Stimulated activated CD4-positive, alpha-beta T cell treated with anti-CD3 and anti-CD28 coated beads, Interleukin-4, amount 100 ng/mL, for 48 hours (primary cell): ENCODE results near the gene CERK.
A peak's percentile ranks its signal among the peaks of the same experiment; 100 is the strongest.

ENCODE experiments used
- DNase-seq, 2 donors: peaks; one replicate each; pipeline ENCODE4 v3.0.0-alpha.2; 2020; ENCODE audit warnings: low read depth in 2 of 2

CERK gene

DNA sequence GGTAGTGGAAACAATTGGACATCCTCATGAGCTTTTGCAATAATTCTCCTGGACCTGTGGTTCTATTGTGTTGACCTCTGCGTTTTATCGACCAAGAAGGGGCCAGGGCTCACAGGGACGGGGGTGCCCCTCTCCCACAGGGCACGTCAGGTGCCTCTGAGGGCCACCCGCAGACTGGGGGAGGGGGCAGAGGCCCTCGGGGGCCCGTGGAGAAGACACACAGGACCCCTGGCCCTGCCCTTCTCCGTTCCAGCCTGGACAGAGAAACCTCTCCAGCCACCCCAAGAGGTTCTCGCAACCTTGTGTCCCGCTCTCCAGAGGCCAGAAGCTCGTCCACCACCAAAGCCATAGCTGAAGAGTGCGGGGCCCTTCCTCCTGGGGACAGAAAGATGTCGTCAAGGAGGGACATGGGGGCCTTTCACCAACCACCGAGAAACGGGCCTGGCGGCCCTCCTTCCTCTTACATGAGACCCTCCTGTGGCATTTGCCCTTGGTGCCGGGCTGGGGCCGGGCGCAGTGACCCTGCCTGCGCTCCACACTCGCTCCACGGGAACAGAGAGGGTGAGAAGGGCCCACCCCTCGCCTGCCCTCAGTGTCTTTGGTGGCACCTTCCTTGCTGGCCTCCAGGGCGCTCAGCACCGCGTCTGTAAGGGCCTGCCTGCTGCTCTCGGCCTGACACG lies 60.6 kb downstream of the CERK start:
- no peak for DNase-seq

DNA sequence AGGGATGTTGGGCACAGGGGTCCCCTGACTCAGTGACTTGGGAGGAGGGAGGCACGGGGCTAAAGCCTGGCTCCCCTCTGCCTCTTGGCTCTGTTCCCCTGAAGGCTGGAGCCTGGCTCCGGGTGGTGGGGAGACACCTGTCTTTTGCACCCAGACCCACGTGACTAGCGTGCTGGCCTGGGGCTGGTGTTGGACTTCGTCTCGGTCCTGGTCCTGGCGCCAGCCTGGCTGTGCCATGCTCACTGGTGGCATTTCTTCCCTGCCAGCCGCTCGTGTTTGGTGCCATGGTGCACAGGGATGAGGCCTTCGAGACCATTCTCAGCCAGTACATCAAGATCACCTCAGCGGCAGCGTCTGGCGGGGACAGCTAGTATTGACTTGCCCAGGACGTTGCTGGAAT lies 61.2 kb downstream of the CERK start:
- no peak for DNase-seq

- no peak for DNase-seq
Measured at GRCh38 chr22:46676479-46676878, 61.6 kb downstream of the CERK start.

DNA sequence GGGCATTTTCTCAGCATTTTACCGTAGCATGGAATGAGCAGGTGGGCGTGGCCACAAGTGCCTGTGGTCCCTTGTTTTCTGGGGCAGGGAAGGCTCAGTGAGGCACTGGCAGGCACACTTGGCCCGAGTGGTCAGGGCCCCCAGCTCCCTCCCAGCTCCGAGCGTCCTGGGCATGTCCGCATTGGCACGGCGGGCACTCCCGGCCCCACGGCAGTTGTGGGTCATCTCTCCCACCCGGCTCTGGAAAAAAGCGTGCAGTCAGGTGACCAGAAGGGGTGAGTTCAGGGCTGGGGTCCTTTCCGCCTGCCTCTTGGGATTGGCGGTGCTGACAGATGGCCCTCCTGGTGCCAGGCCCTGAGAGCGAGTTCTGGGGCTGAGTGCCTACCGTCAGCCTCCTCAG lies 62.1 kb downstream of the CERK start:
- no peak for DNase-seq

DNA sequence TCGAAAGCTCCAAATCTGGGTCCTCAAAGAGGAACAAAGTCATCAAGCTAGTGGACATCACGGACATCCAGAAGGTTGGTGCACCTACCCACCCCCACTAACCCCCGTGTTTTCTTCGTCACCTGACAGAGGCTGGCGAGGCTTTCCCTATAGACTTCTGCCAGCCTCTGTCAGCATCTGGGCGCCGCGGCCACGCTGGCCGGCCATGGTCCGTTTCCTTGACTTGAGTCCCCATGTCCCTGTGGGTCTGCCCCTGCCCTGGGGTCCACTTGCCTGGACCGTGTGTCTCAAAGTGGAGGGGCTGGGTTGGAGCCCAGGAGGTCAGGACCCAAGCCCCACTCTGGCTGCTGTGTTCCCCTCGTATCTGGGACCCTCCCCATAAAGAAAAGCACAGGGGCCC lies 62.6 kb downstream of the CERK start:
- no peak for DNase-seq

GRCh38 chr22:46674906-46675305 lies 63.1 kb downstream of the CERK start:
- DNase-seq = no peak

DNA sequence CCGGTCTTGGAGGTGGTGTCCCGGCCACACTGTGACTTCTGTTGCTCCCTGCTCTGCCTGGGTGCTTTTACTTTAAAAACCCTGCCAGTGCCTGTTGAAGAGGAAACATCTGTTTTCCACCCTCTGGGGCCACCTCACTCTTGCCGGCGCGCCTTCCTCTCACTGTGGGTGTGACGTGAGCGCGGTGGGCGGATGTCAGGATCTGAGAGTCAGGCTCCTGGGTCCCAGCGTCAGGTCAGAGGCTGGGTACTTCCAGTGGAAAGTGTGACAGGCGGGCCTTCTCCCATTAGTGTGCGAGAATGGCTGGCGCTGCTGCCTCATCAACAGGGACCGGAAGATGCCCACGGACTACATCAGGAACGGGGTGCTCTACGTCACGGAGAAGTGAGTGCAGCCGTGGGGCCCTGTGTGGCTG lies 63.7 kb downstream of the CERK start:
- DNase-seq = peak; percentile 93 to 94

DNA sequence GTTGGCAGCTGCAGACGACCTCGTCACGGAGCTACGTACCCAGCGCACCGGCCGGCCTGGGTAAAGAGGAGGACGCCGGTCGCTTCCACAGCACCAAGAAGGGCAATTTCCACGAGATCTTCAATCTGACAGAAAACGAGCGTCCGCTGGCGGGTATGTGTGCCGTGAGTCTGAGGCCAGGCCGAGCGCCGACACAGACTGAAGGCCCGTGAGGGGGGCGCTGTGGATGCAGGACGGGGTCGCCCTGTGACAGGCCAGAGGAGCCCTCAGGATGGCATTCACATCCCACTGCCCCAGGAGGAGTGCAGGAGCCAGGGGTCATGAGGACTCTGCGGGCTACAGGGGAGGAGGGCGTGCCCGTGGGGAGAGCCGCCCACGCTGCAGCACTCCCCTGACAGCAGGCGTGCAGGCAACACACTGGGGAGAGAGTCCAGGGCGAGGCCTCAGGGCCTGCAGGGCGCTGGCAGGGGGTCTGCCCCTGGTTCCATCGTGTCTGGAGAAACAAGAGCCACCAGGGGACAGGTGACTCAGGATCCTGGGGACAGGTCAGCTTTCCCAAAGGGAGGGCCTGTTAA lies 64.3 kb downstream of the CERK start:
- DNase-seq = no peak

- DNase-seq = no peak
Measured at GRCh38 chr22:46673205-46673604, 64.8 kb downstream of the CERK start.

- no peak for DNase-seq
Measured at GRCh38 chr22:46672731-46673130, 65.3 kb downstream of the CERK start.

GRCh38 chr22:46671824-46672432 lies 66.1 kb downstream of the CERK start:
- DNase-seq = no peak

- no peak for DNase-seq
Measured at GRCh38 chr22:46669201-46669600, 68.9 kb downstream of the CERK start.

DNA sequence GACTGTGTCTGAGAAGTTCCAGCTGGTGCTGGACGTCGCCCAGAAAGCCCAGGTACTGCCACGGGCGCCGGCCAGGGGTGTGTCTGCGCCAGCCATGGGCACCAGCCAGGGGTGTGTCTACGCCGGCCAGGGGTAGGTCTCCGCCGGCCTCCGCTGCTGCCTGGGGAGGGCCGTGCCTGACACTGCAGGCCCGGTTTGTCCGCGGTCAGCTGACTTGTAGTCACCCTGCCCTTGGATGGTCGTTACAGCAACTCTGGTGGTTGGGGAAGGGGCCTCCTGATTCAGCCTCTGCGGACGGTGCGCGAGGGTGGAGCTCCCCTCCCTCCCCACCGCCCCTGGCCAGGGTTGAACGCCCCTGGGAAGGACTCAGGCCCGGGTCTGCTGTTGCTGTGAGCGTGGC lies 69.9 kb downstream of the CERK start:
- no peak for DNase-seq

GRCh38 chr22:46667245-46667623 lies 70.8 kb downstream of the CERK start:
- no peak for DNase-seq

DNA sequence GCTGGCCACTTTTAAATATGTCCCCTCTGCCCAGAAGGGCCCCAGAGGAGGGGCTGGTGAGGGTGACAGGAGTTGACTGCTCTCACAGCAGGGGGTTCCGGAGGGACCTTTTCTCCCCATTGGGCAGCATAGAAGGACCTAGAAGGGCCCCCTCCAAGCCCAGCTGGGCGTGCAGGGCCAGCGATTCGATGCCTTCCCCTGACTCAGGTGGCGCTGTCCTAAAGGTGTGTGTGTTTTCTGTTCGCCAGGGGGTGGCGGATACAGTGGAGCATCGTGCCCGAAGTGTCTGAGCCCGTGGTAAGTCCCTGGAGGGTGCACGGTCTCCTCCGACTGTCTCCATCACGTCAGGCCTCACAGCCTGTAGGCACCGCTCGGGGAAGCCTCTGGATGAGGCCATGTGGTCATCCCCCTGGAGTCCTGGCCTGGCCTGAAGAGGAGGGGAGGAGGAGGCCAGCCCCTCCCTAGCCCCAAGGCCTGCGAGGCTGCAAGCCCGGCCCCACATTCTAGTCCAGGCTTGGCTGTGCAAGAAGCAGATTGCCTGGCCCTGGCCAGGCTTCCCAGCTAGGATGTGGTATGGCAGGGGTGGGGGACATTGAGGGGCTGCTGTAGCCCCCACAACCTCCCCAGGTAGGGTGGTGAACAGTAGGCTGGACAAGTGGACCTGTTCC lies 71.3 kb downstream of the CERK start:
- no peak for DNase-seq

DNA sequence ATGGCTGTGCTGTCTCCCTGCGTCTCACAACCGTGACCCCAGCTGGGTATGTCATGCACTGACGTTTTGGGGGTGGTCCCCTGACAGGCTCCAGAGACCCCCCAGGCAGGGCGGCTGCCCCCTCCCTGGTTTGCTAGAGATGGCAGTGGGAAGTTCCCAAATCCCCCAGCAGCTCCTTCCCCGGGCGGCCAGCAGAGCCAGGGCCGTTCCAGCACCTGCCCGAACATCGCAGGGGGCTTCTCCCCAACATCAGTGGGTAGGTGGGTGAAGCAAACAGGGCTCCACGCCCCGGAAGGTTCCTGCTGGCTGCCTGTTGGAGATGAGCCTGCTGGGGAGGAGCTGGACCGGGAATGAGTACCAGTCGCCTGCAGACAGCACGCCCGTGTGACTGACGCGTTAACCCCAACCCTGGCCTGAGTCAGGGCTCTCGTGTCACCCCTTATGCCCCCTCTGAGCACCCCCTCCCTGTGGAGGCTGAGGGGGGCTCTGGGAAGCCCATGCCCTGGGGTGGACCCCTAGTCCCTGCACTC lies 72.2 kb downstream of the CERK start:
- no peak for DNase-seq

- no peak for DNase-seq
Measured at GRCh38 chr22:46665151-46665695, 72.8 kb downstream of the CERK start.

DNA sequence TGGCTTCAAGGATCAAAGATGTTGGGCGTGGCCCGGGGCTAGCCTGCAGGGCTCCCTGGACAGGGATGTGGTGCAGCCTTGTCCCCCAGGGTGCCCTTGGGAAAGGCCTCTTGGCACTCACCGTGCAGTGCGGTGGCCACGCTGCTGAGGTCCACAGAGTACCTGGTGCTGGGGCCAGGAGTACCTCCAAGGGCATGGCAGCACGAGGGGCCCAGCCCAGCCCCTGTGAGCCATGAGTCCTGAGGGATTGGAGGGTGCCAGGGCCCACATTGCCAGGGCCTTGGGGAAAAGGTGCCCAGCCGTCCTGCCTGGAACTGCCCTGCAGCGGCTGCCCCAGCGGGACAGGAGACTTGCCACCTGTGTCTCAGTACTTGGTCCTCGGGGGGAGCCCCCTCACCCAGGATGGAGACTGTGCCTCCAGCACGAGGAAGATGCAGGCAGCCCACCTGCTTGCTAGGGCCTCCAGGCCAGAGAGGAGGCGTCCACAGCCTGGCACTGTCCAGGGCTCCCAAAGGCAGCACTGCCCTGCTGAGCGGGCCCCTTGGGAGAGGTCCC lies 73.7 kb downstream of the CERK start:
- DNase-seq = no peak

- no peak for DNase-seq
Measured at GRCh38 chr22:46663436-46664100, 74.5 kb downstream of the CERK start.

GRCh38 chr22:46663001-46663400 lies 75.1 kb downstream of the CERK start:
- DNase-seq = no peak

- DNase-seq = no peak
Measured at GRCh38 chr22:46662226-46662625, 75.8 kb downstream of the CERK start.
